Inferior parietal cortex (tissue), 1 donor: ENCODE results near the gene PLVAP.

ENCODE experiments used
- DNase-seq: peaks from one replicate; pipeline ENCODE4 v3.0.0-alpha.2; 2016; ENCODE audit errors: extremely low spot score

Gene PLVAP

GRCh38 chr19:17303167-17303939, 73.8 kb downstream of the PLVAP start, which contains the start of gene ABHD8:
Gene ABHD8 (minus strand): TSS chr19:17303425. CDS start chr19:17301616, 1,809 bp downstream.
- peak; percentile 91 for DNase-seq

- no peak for DNase-seq
These were observed 74.6 kb downstream of the PLVAP start for GRCh38 chr19:17302391-17303166.
